GM12872 (cell line): ENCODE data around the gene ELOVL2.

Source experiments
- TF ChIP-seq, protein P1 (sequence below): IDR thresholded peaks from 3 replicates; pipeline ENCODE4 v1.5.1; 2011; ENCODE audit warnings: low read depth, mild to moderate bottlenecking, low read length, moderate library complexity; ENCODE audit not compliant: insufficient read depth

ELOVL2 gene

GRCh38 chr6:11080296-11080695 lies 36.2 kb upstream of the ELOVL2 start:
- TF ChIP-seq, protein P1, sequence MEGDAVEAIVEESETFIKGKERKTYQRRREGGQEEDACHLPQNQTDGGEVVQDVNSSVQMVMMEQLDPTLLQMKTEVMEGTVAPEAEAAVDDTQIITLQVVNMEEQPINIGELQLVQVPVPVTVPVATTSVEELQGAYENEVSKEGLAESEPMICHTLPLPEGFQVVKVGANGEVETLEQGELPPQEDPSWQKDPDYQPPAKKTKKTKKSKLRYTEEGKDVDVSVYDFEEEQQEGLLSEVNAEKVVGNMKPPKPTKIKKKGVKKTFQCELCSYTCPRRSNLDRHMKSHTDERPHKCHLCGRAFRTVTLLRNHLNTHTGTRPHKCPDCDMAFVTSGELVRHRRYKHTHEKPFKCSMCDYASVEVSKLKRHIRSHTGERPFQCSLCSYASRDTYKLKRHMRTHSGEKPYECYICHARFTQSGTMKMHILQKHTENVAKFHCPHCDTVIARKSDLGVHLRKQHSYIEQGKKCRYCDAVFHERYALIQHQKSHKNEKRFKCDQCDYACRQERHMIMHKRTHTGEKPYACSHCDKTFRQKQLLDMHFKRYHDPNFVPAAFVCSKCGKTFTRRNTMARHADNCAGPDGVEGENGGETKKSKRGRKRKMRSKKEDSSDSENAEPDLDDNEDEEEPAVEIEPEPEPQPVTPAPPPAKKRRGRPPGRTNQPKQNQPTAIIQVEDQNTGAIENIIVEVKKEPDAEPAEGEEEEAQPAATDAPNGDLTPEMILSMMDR = no peak

DNA sequence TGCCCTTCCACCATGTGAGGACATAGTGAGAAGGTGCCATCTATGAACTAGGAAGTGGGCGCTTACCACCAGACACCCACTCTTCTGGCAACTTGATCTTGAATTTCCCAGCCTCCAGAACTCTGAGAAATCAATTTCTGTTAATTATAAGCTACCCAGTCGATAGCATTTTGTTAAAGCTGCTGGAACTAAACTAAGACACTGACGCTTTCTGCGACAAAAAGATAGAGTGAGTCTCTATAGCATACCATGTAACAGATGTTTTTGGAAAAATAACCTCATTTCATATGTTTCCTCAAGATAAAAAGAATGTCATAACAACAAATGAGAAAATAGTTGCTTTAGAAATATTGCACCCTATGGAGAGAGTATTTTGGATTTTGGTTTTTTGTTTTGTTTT lies 34.2 kb upstream of the ELOVL2 start:
- TF ChIP-seq, protein P1 = no peak

DNA sequence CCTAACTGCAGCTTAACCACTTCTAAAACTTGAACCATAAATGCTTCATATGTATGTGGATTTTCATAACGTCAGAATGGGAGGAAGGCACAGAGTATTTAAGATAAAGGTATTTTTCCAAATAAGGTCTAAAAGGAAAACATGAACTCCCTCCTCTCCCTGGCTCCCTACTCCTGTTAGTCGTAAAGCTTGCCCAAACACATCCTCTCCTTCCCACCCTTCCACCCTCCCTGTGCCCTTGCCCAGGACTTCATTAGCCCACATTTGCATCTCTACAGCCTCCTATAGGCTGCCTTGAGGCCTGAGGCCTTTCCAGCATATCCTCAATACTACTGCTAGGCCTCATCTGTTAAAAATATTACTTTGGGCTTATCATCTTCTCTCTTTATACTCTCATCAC lies 32.4 kb upstream of the ELOVL2 start:
- TF ChIP-seq, protein P1 = no peak

DNA sequence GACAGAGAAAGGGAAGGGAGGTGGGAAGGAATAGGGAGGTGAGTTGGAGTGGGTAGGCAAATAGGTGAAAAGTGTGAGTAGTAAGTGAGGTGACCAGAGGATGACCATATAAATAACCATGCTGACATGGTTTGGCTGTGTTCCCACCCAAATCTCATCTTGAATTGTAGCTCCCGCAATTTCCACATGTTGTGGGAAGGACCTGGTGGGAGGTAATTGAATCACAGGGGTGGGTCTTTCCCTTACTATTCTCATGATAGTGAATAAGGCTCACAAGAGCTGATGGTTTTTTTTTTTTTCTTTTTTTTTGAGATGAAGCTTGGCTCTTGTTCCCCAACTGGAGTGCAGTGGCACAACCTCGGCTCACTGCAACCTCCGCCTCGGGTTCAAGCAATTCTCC lies 28.0 kb upstream of the ELOVL2 start:
- TF ChIP-seq, protein P1 = no peak

GRCh38 chr6:11069760-11070159 lies 25.7 kb upstream of the ELOVL2 start:
- TF ChIP-seq, protein P1 = no peak

DNA sequence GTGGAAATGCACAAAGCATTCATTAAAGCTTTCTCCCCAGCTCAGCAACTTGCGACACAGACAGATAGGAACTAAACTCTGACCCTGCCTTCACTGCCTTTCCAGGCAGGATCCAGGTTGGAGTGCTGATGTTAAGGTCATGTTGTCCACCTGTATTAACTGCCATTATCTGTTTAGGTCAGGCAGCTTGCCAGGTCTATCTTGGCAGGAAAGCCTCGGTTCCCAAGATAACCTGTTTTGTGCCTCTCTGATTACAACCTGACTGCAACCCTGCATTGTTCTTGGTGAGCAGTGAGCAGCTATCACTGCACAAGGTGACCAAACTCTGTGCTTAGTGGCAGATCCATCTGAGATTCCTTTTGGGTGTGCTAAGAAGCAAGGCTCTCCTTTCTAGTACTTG lies 23.2 kb upstream of the ELOVL2 start:
- TF ChIP-seq, protein P1 = no peak

- TF ChIP-seq, protein P1 = no peak
Measured at GRCh38 chr6:11066505-11067347, 22.6 kb upstream of the ELOVL2 start.
